T-helper 1 cell (primary cell): ENCODE measurements around the gene TBC1D22A.

ENCODE experiments used
- DNase-seq, 5 donors: peaks; one replicate each; pipeline ENCODE4 v3.0.0-alpha.2; 2012 to 2020

The TBC1D22A gene

GRCh38 chr22:46843821-46844255 lies 81.4 kb downstream of the TBC1D22A start:
- DNase-seq = no peak

GRCh38 chr22:46844606-46845210 lies 82.3 kb downstream of the TBC1D22A start:
- DNase-seq = no peak

- DNase-seq = no peak
Measured at GRCh38 chr22:46845296-46846149, 83.1 kb downstream of the TBC1D22A start.

- DNase-seq = no peak
Measured at GRCh38 chr22:46846150-46846831, 83.8 kb downstream of the TBC1D22A start.

GRCh38 chr22:46846832-46847355 lies 84.4 kb downstream of the TBC1D22A start:
- no peak for DNase-seq

- DNase-seq = no peak
Measured at GRCh38 chr22:46848197-46848596, 85.7 kb downstream of the TBC1D22A start.

- DNase-seq = no peak
Measured at GRCh38 chr22:46849101-46849500, 86.7 kb downstream of the TBC1D22A start.

GRCh38 chr22:46849951-46850350 lies 87.5 kb downstream of the TBC1D22A start:
- no peak for DNase-seq

- DNase-seq = no peak
Measured at GRCh38 chr22:46851311-46851710, 88.9 kb downstream of the TBC1D22A start.

- DNase-seq = no peak
Measured at GRCh38 chr22:46851941-46852340, 89.5 kb downstream of the TBC1D22A start.

GRCh38 chr22:46852771-46853170 lies 90.3 kb downstream of the TBC1D22A start:
- no peak for DNase-seq

- DNase-seq = no peak
Measured at GRCh38 chr22:46853191-46853590, 90.7 kb downstream of the TBC1D22A start.

- no peak for DNase-seq
Measured at GRCh38 chr22:46854125-46854870, 91.8 kb downstream of the TBC1D22A start.

- no peak for DNase-seq
Measured at GRCh38 chr22:46855681-46856080, 93.2 kb downstream of the TBC1D22A start.

GRCh38 chr22:46856661-46857060 lies 94.2 kb downstream of the TBC1D22A start:
- DNase-seq = no peak

GRCh38 chr22:46857142-46857884 lies 94.9 kb downstream of the TBC1D22A start:
- DNase-seq = no peak

- DNase-seq = no peak
Measured at GRCh38 chr22:46857885-46858143, 95.4 kb downstream of the TBC1D22A start.

GRCh38 chr22:46858181-46858771 lies 95.8 kb downstream of the TBC1D22A start:
- DNase-seq = no peak

- no peak for DNase-seq
Measured at GRCh38 chr22:46860562-46860961, 98.1 kb downstream of the TBC1D22A start.

- DNase-seq = no peak
Measured at GRCh38 chr22:46861468-46862367, 99.3 kb downstream of the TBC1D22A start.
